ENCODE results near the gene SH3BP5L.

Gene SH3BP5L

DNA sequence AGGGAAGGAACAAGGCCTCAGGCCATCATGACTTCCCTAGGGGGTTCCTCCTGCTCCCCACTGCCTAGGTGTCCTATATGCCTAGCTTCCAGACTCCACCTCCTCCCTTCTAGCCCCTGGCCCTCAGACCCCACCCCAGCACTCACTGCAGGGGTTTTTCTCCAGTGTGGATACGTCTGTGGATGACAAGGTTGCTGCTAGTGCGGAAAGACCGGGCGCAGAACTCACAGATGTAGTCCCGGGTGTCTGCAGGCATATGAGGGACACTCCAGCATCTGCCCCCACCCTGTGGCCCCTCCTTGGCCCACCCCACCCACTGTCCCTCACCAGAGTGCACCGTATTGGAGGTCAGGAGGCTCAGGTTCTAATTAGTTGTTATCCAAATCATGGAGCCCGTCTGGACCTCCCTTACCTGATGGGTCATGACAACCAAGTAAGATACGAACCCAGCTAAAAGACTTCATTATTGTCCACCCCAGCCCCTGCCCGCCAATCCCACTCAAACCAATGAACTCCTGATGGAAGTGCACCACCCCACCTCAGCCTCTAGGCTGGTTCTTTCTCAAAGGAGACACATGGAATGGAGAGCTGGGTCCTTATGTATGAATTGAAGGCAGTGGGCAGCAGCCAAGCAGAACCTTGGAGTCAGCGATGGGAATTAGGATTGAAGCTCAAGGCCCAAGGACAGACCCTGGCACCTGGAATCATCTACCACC is 25.0 kb upstream of the SH3BP5L start:
- no peak for DNase-seq (ENCODE audit: low read depth)

DNA sequence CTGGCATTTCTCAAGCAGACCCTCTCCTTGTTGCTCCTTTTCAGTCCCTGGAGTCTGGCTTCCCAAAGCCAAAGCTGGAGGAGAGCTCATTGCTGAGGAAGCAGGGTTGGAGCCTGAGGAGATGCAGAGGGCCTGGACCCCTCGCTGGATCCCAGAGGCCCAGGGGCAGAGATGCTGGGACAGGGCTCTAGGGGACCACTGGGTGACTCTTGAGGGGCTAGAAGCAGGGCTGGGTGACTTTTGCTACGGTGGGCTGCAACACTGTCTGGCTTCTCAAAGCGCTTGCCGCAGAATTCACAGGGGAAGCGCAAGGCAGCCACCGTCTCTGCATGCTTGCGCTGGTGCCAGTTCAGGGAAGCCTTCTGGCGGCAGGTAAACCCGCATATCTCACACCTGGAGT is 24.4 kb upstream of the SH3BP5L start:
- no peak for DNase-seq (ENCODE audit: low read depth)
- TF ChIP-seq, protein P1, sequence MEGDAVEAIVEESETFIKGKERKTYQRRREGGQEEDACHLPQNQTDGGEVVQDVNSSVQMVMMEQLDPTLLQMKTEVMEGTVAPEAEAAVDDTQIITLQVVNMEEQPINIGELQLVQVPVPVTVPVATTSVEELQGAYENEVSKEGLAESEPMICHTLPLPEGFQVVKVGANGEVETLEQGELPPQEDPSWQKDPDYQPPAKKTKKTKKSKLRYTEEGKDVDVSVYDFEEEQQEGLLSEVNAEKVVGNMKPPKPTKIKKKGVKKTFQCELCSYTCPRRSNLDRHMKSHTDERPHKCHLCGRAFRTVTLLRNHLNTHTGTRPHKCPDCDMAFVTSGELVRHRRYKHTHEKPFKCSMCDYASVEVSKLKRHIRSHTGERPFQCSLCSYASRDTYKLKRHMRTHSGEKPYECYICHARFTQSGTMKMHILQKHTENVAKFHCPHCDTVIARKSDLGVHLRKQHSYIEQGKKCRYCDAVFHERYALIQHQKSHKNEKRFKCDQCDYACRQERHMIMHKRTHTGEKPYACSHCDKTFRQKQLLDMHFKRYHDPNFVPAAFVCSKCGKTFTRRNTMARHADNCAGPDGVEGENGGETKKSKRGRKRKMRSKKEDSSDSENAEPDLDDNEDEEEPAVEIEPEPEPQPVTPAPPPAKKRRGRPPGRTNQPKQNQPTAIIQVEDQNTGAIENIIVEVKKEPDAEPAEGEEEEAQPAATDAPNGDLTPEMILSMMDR (IDR thresholded peaks at IDR 0.05; ENCODE audit: control insufficient read depth, extremely low read depth, insufficient read depth) = no peak
- H3K4me3 ChIP-seq (ENCODE audit: low read depth, low read length) = no peak overlapping the region

More for the DNA sequence above, 25.0 kb upstream of the SH3BP5L start:
- TF ChIP-seq, protein P1 (IDR thresholded peaks at IDR 0.05; ENCODE audit: control insufficient read depth, extremely low read depth, insufficient read depth) = no peak
- no peak overlapping the region for H3K4me3 ChIP-seq (ENCODE audit: low read depth, low read length)

- DNase-seq (ENCODE audit: low read depth) = no peak
- TF ChIP-seq, protein P1 (IDR thresholded peaks at IDR 0.05; ENCODE audit: control insufficient read depth, extremely low read depth, insufficient read depth) = no peak
Observed at GRCh38 chr1:248849637-248850036, 23.9 kb upstream of the SH3BP5L start.

DNA sequence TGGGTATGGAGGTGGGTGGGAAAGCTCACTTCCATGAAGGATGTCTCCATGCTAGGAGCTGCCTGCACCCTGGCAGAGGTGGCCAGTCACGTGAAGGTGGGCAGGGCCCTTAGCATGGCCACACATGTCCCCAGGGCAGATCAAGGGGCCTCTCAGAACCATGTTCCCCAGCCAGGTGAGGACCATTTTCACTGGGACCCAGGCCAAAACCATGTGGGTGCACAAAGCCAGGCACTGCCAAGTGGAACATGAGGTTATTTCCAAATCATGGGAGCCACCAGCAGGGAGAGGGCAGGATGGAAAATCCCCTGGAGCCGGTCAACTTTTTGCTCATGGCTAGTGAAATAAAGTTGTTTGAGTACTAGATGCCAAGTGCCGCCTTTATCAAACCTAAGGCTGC is 23.4 kb upstream of the SH3BP5L start:
- no peak for DNase-seq (ENCODE audit: low read depth)
- no peak overlapping the region for H3K4me3 ChIP-seq (ENCODE audit: low read depth, low read length)
- TF ChIP-seq, protein P1 (IDR thresholded peaks at IDR 0.05; ENCODE audit: control insufficient read depth, extremely low read depth, insufficient read depth) = no peak

More at GRCh38 chr1:248849637-248850036, 23.9 kb upstream of the SH3BP5L start:
- no peak overlapping the region for H3K4me3 ChIP-seq (ENCODE audit: low read depth, low read length)

DNA sequence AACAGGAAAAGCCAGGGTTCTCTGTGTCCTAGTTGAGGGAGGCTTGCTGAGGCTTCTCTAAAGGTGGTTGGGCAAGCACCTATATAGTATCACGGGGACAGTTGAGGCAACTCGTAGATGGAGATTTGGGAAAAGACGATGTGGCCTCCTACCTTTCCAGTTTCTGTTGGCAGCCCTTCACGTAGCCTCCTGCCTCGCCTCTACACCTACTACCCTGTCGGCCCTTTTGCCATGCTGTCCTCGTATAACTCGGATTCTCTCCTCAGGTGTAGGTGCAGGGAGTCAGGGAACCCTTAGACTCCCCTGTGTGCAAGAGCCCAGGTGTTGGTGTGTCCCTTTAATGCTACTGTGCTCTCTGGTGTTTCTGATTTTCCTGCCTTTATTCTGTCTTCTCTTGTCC is 22.9 kb upstream of the SH3BP5L start:
- H3K4me3 ChIP-seq (ENCODE audit: low read depth, low read length) = no peak overlapping the region
- TF ChIP-seq, protein P1 (IDR thresholded peaks at IDR 0.05; ENCODE audit: control insufficient read depth, extremely low read depth, insufficient read depth) = no peak
- DNase-seq (ENCODE audit: low read depth) = no peak

- TF ChIP-seq, protein P1 (IDR thresholded peaks at IDR 0.05; ENCODE audit: control insufficient read depth, extremely low read depth, insufficient read depth) = no peak
- no peak overlapping the region for H3K4me3 ChIP-seq (ENCODE audit: low read depth, low read length)
- no peak for DNase-seq (ENCODE audit: low read depth)
Observed at GRCh38 chr1:248847956-248848561, 22.3 kb upstream of the SH3BP5L start.

All from LNCaP clone FGC (cell line).